GM18867 (cell line): ENCODE measurements around the gene CDCP1.
"Not testable (repeated sequence)": the region's sequence is repeated elsewhere in the genome, so short reads cannot be mapped to it uniquely, and the experiment has no call there.

Source experiments
- ATAC-seq: cut with Tn5 transposase; IDR thresholded peaks from one replicate; pipeline ENCODE4 v1.9.1; 2021; ENCODE audit warnings: mild to moderate bottlenecking, moderate library complexity; ENCODE audit not compliant: unreplicated experiment

Gene CDCP1

DNA sequence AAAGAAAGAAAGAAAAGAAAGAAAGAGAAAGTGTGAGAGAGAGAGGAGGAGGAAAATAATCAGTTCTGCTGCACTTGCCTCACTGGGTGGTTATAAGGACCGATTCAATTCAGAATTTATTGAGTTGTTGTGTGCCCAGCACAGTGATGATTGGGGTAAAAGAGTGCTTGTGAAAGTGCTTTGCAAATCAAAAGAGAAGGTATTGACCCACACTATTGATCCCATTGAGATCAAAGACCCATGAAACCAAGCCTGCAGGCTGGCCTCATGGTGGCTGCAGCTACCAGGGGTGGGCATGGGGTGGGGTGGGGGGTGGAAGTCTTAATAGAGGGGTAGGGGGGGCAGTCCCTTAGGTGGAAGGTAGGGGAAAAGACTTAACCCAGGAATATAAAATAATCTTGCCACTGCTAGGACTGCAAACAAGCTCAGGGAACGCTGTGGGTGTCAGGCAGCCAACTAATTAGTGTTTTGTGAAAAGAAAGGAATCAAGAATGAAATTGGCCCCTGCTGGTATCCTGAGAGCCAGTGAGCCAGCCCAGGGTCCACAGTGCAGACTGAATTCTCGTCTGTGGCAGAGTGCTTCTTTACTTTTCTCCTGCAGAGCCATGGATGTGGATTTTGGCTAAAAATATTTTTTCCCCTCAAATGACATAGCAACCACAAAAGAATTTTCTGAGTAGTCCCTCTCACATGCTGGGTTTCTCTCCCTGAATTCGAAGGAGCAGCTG, 85.8 kb downstream of the CDCP1 start:
- ATAC-seq = no peak

DNA sequence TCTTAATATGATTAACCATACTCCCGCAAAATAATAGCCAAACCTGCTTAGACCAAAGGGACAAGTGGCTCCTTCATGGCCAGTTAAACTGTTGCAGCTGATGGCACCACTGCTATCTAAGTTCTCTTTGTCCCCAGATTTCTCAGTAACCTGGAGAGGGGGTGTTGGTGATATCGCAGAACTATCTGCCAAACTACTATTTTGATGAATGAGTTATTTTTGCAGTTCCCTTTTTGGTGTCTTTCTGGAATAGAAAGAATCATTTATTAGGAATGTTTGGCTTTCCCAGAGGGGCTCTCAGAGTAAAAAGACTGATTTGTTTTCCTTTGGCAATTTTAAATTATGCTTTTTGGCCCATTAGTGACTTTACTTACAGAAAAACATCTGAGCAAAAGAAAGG, 87.0 kb downstream of the CDCP1 start:
- ATAC-seq = no peak

DNA sequence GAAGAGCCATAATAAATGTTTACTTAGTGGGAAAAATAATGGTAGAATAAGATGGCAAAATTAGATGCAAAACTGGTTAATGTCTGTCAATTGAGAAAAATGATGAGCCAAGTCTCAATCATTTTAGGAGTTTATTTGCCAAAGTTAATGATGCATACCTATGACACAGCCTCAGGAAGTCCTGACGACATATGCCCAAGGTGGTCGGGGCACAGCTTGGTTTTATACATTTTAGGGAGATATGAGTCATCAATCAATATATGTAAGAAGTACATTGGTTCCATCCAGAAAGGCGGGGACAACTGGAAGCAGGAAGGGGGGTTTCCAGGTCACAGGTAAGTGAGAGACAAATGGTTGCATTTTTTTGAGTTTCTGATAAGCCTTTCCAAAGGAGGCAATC, 88.6 kb downstream of the CDCP1 start:
- no peak for ATAC-seq

- ATAC-seq = no peak
Measured at GRCh38 chr3:45056608-45057301, 89.4 kb downstream of the CDCP1 start.

- no peak for ATAC-seq
Measured at GRCh38 chr3:45055411-45056143, 90.6 kb downstream of the CDCP1 start.

DNA sequence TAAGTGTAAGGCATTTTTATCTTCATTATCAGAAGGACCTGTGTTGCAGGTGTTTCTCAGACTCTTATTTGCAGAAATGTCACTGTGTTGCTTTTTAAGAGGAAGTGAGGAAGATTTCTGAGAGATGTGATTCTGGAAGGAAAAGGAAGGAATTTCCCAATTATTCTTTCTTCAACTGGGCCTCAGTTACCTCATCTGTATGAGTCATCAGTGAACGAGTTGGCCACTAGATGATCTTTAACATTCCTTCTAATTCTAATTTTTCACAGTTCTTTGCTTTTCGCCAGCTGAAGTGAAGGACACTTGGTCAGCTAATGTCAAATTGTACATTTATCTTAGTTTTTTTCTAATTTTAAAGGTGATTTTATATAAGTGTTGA, 91.2 kb downstream of the CDCP1 start:
- ATAC-seq = no peak

GRCh38 chr3:45054196-45054857, 91.9 kb downstream of the CDCP1 start:
- no peak for ATAC-seq

GRCh38 chr3:45053805-45054195, 92.4 kb downstream of the CDCP1 start:
- ATAC-seq = not testable (repeated sequence)

DNA sequence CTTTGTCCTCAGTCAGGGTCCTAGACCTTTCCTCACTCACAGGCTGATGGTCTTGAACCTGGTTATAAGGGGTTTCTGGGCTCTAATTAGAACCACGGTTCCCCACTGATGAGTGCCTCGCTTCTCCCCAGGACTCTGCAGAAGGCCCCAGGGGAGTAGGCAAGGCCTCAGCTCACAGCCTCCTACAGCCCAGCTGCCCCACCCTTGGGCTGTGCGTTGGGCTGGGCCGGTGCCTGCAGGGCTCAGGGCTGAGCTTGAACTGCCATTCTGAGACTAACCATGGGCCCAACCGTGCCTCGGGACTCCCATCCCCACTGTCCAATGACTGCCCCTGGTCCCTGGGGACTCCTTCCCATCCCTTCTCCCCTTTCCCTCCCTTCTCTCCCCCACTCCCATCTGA, 94.5 kb downstream of the CDCP1 start:
- ATAC-seq = no peak

GRCh38 chr3:45049807-45050206, 96.4 kb downstream of the CDCP1 start:
- ATAC-seq = no peak

- ATAC-seq = no peak
Measured at GRCh38 chr3:45048244-45048643, 97.9 kb downstream of the CDCP1 start.

DNA sequence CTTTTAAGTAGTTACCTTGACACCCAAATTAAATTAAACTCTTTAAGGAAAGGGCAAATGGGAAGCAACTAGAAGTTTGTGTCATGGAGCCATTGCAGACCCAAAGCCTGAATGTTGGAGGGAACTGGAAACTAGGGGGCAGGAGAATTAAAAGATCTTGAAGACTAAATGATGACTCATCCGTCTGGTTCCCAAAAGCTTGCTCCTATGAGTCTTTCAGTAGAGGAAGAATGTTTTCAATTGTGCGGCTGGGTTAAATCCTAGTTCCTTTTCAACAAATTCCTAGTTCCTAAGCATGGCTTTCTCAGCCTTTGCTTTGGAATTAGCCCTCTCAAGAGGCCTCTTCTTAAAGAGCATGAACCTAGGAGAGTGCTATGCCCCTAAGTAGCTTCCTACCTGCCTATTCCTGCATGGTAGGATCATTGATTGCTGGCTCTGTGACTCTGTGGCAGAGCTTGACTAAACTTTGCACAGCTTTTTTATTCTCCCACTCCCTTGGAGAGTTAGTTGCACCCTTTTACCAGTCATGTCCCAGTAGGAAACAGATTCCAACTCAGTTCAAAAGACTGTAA, 102.4 kb downstream of the CDCP1 start:
- no peak for ATAC-seq

DNA sequence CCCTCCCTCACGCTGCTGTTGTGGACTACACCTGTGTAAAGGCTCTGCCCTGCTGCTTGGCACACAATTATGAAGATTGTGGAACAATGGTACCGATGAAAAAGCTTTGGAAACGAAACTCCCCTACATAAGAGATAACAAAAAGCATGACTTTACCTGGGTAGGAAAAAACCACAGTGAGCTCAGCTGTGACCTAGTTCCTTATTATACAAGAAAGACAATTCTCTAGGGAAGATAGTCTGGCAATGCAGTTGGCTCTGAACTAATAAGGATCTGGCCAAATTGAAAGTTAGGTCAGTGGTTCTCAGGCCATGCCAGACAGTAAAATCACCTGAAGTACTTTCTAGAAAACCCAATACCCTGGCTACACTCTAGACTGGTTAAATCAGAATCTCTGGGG, 104.0 kb downstream of the CDCP1 start:
- ATAC-seq = no peak

DNA sequence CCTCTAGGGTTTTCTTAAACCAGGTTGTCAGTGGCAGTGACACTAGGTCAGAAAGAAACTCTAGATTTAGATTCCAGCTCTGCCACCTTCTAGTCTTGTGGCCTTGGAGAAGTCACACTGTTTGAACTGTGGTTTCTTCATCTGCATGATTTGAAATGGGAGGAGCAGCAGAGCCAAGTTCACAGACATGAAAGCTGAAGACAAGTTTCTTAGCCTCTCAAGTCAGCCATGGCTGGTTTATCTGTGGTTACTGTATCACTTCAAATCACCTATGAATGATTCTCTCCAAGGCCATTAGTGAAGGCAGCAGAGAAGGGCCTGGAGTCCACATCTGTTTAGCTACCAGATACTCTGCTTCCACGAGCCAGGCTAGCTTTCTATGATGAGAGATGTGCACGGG, 104.5 kb downstream of the CDCP1 start:
- ATAC-seq = peak; percentile 35

DNA sequence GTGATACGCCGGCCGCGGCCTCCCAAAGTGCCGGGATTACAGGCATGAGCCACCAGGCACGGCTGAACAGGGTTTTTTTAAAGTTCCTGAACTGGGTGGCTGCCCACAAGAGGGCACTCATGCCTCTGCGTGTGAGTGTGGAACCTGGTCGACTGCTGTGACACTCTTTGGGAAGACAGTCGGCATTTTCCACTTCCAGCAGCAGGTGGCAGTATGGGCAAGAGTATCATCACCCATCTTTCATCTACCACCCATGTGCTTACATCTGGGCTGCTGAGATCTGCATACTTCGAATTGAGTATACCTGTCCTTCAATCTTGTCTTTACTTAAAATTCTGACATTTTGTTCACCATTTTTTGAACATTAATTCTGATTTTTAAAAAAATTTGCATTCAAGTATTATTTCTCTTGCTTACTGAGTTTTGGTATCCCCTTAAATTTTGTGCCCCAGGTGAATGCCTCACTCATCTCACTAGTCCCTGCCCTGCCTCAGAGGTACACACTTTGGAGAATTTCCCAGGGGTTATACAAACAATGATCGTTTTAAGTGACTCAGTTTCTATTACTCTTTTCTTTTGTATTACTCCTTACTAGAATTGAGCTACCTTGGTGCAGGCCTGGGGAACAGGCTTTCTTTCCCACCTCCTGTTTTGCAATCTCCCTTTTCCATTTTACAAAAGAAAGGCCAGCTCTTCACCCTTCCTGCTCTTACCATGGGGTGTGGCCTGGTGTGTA, 108.3 kb downstream of the CDCP1 start:
- ATAC-seq = peak; percentile 73

DNA sequence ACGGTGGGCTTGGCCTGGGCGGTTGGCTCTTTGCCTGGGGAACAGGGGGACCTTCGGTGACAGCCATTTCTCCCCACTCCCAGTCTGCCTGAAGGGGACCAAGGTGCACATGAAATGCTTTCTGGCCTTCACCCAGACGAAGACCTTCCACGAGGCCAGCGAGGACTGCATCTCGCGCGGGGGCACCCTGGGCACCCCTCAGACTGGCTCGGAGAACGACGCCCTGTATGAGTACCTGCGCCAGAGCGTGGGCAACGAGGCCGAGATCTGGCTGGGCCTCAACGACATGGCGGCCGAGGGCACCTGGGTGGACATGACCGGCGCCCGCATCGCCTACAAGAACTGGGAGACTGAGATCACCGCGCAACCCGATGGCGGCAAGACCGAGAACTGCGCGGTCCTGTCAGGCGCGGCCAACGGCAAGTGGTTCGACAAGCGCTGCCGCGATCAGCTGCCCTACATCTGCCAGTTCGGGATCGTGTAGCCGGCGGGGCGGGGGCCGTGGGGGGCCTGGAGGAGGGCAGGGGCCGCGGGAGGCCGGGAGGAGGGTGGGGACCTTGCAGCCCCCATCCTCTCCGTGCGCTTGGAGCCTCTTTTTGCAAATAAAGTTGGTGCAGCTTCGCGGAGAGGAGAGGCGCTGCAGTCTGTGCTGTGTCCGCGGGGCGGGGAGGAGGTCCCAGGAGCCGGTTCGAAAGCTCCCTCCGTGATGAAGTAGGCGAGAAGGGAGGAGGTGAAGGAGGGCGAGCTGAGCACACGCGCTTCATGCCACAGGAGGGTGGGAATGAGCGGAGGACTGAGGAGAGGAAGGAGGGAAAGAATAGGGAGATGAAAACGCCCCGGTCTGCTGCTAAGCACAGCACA, 110.5 kb downstream of the CDCP1 start:
- ATAC-seq = no peak

- ATAC-seq = no peak
Measured at GRCh38 chr3:45034612-45035252, 111.4 kb downstream of the CDCP1 start.

- ATAC-seq = no peak
Measured at GRCh38 chr3:45033791-45034190, 112.4 kb downstream of the CDCP1 start.
